Keratinocyte (primary cell): ENCODE data around the gene FNDC1. TPM values are rescaled to one million over a fixed set of nuclear protein-coding genes. Genes with fewer than 3 reads are reported as not detected.
"Not testable (repeated sequence)": the region's sequence is repeated elsewhere in the genome, so short reads cannot be mapped to it uniquely, and the experiment has no call there.

Experiments
- DNase-seq: peaks from one replicate; pipeline ENCODE4 v3.0.0-alpha.2; 2011; ENCODE audit warnings: low read depth, missing footprints, low spot score
- FAIRE-seq: peaks from 2 replicates; lab custom pipeline; 2011; peaks lifted over from hg19 to GRCh38; lab: Jason Lieb, UNC
- H2AFZ ChIP-seq: 2 replicates; pipeline ENCODE4 v1.6.0; 2012; ENCODE audit warnings: low read length, control low read depth, inconsistent platforms; ENCODE audit not compliant: control insufficient read depth
- H3K27ac ChIP-seq: 2 replicates; pipeline ENCODE4 v1.5.1; 2011; ENCODE audit warnings: low read length; ENCODE audit not compliant: control insufficient read depth, insufficient read depth
- H3K27me3 ChIP-seq: 3 replicates; pipeline ENCODE4 v1.6.0; 2011; ENCODE audit warnings: low read length; ENCODE audit not compliant: control insufficient read depth, insufficient read depth; ENCODE audit errors: extremely low read depth
- H3K36me3 ChIP-seq, 2 experiments: 2 replicates in 1 of 2; 3 replicates in 1 of 2; pipeline ENCODE4 v1.5.1; 2011; ENCODE audit warnings: low read length in 2 of 2, mild to moderate bottlenecking in 1 of 2; ENCODE audit not compliant: control insufficient read depth in 2 of 2, insufficient read depth in 2 of 2; ENCODE audit errors: extremely low read depth in 1 of 2
- H3K4me1 ChIP-seq: 3 replicates; pipeline ENCODE4 v1.5.1; 2011; ENCODE audit warnings: low read length; ENCODE audit not compliant: control insufficient read depth, insufficient read depth; ENCODE audit errors: extremely low read depth
- H3K4me2 ChIP-seq: 3 replicates; pipeline ENCODE4 v1.6.0; 2011; ENCODE audit warnings: low read depth, low read length; ENCODE audit not compliant: control insufficient read depth, insufficient read depth; ENCODE audit errors: extremely low read depth
- H3K4me3 ChIP-seq, 3 experiments: fragments of 200-600 bp in 1 of 3; sonication (generic) in 1 of 3; 2 replicates in 2 of 3; 3 replicates in 1 of 3; pipeline ENCODE4 v1.5.1; 2011 to 2016; ENCODE audit warnings: low read length in 3 of 3, mild to moderate bottlenecking in 3 of 3, control low read depth in 2 of 3, inconsistent platforms in 1 of 3, low read depth in 1 of 3, mixed read lengths in 1 of 3, mixed run types in 1 of 3, moderate library complexity in 1 of 3; ENCODE audit not compliant: control insufficient read depth in 2 of 3, insufficient read depth in 2 of 3; ENCODE audit errors: extremely low read depth in 1 of 3
- H3K79me2 ChIP-seq: 2 replicates; pipeline ENCODE4 v1.6.0; 2012; ENCODE audit warnings: low read length; ENCODE audit not compliant: control insufficient read depth, insufficient read depth
- H3K9ac ChIP-seq: 3 replicates; pipeline ENCODE4 v1.6.0; 2011; ENCODE audit warnings: low read length; ENCODE audit not compliant: control insufficient read depth, insufficient read depth; ENCODE audit errors: extremely low read depth
- H3K9me1 ChIP-seq: 3 replicates; pipeline ENCODE4 v1.6.0; 2011; ENCODE audit warnings: low read length; ENCODE audit not compliant: control insufficient read depth, insufficient read depth; ENCODE audit errors: extremely low read depth
- H3K9me3 ChIP-seq: 2 replicates; pipeline ENCODE4 v1.5.1; 2012; ENCODE audit warnings: low read depth, low read length; ENCODE audit not compliant: control insufficient read depth
- H4K20me1 ChIP-seq: 3 replicates; pipeline ENCODE4 v1.6.0; 2011; ENCODE audit warnings: low read length; ENCODE audit not compliant: control insufficient read depth, insufficient read depth; ENCODE audit errors: extremely low read depth
- EZH2 ChIP-seq: IDR thresholded peaks from one replicate; pipeline ENCODE4 v1.6.1; 2012; ENCODE audit warnings: inconsistent platforms, mild to moderate bottlenecking, low read length, moderate library complexity
- dilution Hi-C: fragments of 300-500 bp; cut with MboI; formaldehyde crosslinking; loops from one replicate; pipeline ENCODE4 v1.7.0; 2020; ENCODE audit warnings: low sequenced_read_pairs; ENCODE audit not compliant: extremely low pct_ligation_motif_present
- polyA plus RNA-seq, 5 experiments: library from polyadenylated mRNA; depleted of rRNA in 3 of 5; stranded (reverse) in 3 of 5; stranded (forward) in 1 of 5; unstranded in 1 of 5; fragments of >200 nt; gene quantifications; 1 replicate in 1 of 5; 2 replicates in 3 of 5; 3 replicates in 1 of 5; pipeline versions ENCODE4 v1.2.1 to v1.2.3, GENCODE V29; 2011 to 2012; ENCODE audit warnings: missing spikeins in 2 of 5, low read depth in 1 of 5, low replicate concordance in 1 of 5
- TF ChIP-seq, protein P1 (sequence below), 3 experiments: IDR thresholded peaks in 1 of 3; conservative IDR thresholded peaks in 1 of 3; optimal IDR thresholded peaks in 1 of 3; 2 replicates in 2 of 3; 3 replicates in 1 of 3; pipeline versions ENCODE3 to v1.5.1; 2011; ENCODE audit warnings: low read length in 3 of 3, mild to moderate bottlenecking in 3 of 3, moderate library complexity in 2 of 3, control low read depth in 1 of 3, inconsistent platforms in 1 of 3; ENCODE audit not compliant: insufficient read depth in 2 of 3; ENCODE audit errors: extremely low read depth in 1 of 3

FNDC1 gene
- polyA plus RNA-seq, 1 donor (not counting 4 experiments of a cell fraction or from before 2014, with no cell fraction given) = not detected

DNA sequence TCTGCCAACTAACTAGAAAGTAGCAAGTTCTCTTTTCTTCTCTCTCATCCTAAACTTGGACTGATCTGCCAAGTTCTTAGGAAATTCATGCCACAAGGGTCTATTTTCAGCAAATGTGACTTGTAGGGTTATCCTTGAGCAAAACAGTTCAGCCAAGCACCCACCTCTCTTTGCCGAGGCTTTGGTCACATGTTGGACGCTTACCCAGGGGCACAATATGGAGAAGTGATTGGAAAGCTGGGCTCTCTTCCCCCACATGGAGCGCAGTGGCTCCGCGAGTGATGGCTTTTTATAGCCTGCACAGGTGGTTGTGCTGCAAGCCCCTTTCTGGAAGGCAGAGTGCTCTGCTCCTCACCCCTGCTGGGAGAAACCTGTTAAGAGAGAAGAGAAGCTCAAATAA, 47.7 kb upstream of the FNDC1 start:
- Histone ChIP-seq H3K79me2 (no peaks in the 10 kb centered on the region), H3K27ac (no peak overlapping the region), H3K4me1 (peaks cover 11% of the 10 kb centered on the region), H3K9me1 (no peaks in the 10 kb centered on the region), H3K27me3 (peaks cover 14% of the 10 kb centered on the region), H3K36me3 (no peaks in the 10 kb centered on the region), H2AFZ (no peak overlapping the region), H3K9ac (no peak overlapping the region), H3K9me3 (no peaks in the 10 kb centered on the region), H3K4me2 (no peak overlapping the region), H4K20me1 (no peaks in the 10 kb centered on the region), H3K4me3 (no peak overlapping the region)
- DNase-seq (no peak), FAIRE-seq (no peak)
- dilution Hi-C loops = no loop called here
- TF ChIP-seq, protein P1, sequence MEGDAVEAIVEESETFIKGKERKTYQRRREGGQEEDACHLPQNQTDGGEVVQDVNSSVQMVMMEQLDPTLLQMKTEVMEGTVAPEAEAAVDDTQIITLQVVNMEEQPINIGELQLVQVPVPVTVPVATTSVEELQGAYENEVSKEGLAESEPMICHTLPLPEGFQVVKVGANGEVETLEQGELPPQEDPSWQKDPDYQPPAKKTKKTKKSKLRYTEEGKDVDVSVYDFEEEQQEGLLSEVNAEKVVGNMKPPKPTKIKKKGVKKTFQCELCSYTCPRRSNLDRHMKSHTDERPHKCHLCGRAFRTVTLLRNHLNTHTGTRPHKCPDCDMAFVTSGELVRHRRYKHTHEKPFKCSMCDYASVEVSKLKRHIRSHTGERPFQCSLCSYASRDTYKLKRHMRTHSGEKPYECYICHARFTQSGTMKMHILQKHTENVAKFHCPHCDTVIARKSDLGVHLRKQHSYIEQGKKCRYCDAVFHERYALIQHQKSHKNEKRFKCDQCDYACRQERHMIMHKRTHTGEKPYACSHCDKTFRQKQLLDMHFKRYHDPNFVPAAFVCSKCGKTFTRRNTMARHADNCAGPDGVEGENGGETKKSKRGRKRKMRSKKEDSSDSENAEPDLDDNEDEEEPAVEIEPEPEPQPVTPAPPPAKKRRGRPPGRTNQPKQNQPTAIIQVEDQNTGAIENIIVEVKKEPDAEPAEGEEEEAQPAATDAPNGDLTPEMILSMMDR (optimal IDR thresholded peaks at IDR 0.05 in 1 of 3, IDR thresholded peaks at IDR 0.05 in 1 of 3, conservative IDR thresholded peaks at IDR 0.05 in 1 of 3; ENCODE audit: extremely low read depth in 1 of 3, insufficient read depth in 2 of 3, low read length in 3 of 3) = no peak

DNA sequence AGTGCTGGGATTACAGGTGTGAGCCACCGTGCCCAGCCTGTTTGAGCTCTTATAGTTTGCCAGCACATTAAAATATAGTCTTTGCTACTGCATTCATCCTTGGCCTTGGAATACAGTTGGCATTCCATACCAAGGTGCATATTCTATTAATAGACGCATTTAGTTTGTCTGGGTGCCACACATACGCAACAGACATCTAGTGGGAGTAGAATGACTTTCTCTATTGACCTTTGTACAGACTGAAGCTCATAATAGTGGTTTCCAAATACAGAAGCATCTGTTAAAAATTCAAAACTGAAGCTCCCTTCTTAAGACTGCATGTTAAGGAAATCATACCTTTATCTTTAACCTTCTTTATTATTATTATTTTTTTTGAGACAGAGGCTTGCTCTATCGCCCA, 46.7 kb upstream of the FNDC1 start:
- H2AFZ ChIP-seq = no peak overlapping the region
- dilution Hi-C loops = no loop called here
- no peak for TF ChIP-seq EZH2
- TF ChIP-seq, protein P1 (optimal IDR thresholded peaks at IDR 0.05 in 1 of 3, IDR thresholded peaks at IDR 0.05 in 1 of 3, conservative IDR thresholded peaks at IDR 0.05 in 1 of 3; ENCODE audit: extremely low read depth in 1 of 3, insufficient read depth in 2 of 3, low read length in 3 of 3) = no peak
- no peak overlapping the region for H3K9ac ChIP-seq
- H3K9me3 ChIP-seq = no peaks in the 10 kb centered on the region
- peaks cover 3% of the 10 kb centered on the region for H3K4me1 ChIP-seq
- H3K36me3 ChIP-seq = no peaks in the 10 kb centered on the region
- DNase-seq (no peak), FAIRE-seq (no peak)
- no peak overlapping the region for H3K27ac ChIP-seq
- no peaks in the 10 kb centered on the region for H4K20me1 ChIP-seq
- H3K4me2 ChIP-seq = no peak overlapping the region
- H3K9me1 ChIP-seq = no peaks in the 10 kb centered on the region
- no peak overlapping the region for H3K4me3 ChIP-seq
- no peaks in the 10 kb centered on the region for H3K79me2 ChIP-seq
- peaks cover 14% of the 10 kb centered on the region for H3K27me3 ChIP-seq

DNA sequence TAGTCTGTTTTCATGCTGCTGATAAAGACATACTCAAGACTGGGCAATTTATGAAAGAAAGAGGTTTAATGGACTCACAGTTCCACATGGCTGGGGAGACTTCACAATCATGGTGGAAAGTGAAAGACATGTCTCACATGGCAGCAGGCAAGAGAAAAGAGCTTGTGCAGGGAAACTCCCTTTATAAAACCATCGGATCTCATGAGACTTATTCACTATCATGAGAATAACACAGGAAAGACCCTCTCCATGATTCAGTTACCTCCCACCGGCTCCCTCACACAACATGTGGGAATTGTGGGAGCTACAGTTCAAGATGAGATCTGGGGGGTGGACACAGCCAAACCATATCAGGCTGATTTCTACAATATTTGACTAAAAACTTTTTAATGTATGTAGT, 45.4 kb upstream of the FNDC1 start:
- FAIRE-seq, H3K79me2 ChIP-seq, H3K9me1 ChIP-seq, H3K4me3 ChIP-seq, H4K20me1 ChIP-seq, H3K4me1 ChIP-seq, DNase-seq, H2AFZ ChIP-seq, dilution Hi-C loops, H3K9ac ChIP-seq, H3K36me3 ChIP-seq, H3K9me3 ChIP-seq, H3K27ac ChIP-seq, H3K4me2 ChIP-seq: not testable (repeated sequence)
- peaks cover 14% of the 10 kb centered on the region for H3K27me3 ChIP-seq
